GM19043 (cell line): ENCODE data around the gene KMT2E.

ENCODE experiments used
- ATAC-seq: cut with Tn5 transposase; IDR thresholded peaks from one replicate; pipeline ENCODE4 v1.9.1; 2021; ENCODE audit warnings: low read depth; ENCODE audit not compliant: unreplicated experiment

Gene KMT2E

DNA sequence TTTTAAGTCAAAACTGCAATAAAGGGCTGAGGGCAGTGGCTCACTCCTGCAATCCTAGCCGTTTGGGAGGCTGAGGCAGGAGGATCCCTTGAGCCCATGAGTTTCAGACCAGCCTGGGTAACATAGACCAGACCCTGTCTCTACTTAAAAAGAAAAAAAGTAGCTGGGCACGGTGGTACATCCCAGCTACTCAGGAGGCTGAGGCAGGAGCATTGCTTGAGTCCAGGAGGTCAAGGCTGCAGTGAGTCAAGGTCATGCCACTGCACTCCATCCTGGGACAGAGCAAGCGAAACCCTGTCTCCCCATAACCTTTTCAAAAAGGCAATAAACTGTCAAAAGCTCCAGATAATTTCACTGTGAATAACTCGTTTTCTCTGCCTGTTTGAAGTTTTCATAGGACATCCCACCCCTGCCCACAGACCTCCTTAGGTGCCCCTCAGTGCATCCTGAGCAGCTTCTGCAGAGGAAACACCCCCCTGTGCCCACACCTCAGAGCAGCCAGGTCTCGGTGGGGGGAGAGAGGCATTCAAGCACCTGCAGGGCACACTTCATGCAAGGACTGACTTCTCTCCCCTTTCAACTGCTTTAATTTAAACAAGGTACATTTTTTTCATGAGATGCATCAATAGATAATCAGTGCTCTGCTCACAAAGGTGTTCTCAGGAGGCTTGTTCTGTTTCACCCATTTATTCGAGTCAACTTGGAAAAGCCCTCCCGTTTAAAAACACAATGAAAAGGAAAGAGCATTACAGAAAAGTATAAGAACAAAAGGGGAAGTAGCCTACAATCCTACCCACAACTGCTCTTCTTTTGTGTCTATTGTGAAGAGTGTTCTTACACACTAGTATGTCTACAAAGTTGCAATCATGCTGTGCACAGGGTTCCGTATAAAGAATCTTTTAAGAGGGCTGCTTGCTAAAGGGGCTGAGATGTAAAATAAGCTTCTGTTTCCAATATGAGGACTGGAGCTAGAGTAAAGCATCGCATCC lies 104.9 kb downstream of the KMT2E start:
- ATAC-seq, result no peak

DNA sequence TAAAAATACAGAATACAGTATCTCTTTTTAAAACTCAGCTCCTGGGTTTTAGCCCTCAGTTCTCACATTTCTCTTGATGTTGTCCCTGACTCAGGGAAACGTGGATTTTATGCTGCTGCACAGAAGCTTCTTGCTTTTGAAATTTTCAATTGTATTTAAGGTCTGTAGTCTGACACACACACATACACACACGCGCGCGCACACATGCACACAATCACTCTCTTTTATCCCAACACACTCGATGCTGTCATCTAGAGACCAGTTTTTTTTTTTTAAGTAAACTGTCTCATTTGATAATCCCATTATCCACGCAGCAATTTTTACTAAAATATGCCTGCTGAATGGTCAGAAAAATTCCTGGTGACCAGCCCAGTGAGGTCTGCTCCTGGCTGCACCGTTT lies 108.6 kb downstream of the KMT2E start:
- no peak for ATAC-seq

DNA sequence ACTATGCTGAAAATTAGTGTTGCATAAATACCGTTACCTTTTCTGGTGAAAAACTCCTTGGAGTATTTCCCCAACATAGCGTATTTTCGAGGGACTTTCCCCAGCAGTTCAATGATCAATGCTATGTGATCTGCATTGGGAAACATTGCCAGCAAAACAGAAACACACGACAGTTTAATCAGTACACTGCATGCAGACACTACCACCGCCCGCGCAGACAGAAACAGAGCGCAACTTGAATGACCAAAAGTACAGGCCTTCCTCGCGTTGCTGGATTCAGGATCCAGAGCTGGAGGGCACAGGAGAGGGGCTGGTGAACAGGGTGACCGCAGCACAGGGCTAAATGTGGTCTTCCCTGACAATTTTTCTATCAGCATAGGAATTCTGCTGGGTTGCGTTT lies 111.7 kb downstream of the KMT2E start:
- no peak for ATAC-seq

DNA sequence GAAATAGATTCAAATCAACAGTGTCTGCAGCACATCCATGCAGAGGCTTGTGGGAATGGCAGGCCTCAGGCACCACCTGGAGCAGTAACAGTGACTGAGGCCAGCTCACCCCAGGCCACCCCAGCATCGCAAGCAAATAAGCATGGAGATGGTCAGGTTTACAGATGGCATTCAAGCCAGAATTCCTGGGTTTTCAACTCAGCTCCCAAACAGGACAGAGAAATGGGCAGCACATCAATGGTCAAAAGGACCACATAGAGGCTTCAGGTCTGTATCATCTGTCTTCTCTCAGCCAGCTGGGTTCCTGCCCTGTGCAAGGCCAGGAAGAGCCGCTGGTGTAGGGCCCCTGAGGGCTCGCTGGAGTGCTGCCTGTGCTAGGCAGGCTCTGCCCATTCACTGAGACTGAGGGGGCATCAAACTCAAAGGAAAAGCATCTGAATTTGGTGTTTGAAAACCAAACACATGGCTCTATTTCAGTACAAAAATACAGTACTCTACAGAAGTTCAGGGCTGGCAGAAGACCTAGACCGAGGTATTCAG lies 112.5 kb downstream of the KMT2E start:
- no peak for ATAC-seq

DNA sequence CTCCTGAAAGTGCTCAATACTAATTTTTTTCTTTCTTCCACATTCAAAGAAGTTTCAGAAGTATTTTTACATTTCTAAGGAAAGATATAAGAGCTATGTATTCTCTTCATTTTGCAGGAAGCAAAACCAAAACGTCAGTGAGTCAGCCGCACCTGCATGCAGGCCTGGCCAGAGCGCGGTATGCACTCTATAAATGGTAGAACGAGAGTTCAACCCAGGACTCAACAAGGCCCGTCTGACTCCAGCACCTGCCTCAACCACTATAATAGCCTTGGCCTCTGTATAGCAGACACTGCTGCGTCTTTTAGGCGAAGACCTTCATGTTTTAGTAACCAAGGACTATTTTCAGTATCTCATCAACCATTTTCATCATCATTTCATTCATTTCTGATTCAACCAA lies 113.2 kb downstream of the KMT2E start:
- no peak for ATAC-seq

DNA sequence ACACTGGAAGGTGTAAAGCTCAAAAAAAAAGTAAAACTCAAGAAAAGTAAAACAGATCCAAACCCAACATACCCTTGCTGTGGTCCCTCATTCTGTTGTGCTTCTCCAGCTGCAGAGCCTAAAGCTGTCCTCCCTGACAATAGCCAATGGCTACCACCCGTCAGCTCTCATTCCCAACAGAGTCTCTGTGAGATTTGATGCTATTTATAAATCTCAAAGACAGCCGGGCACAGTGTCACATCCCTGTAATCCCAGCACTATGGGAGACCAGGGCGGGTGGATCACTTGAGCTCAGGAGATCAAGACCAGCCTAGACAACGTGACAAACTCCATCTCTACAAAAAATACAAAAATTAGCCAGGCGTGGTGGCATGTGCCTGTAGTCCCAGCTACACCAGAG lies 116.0 kb downstream of the KMT2E start:
- no peak for ATAC-seq

DNA sequence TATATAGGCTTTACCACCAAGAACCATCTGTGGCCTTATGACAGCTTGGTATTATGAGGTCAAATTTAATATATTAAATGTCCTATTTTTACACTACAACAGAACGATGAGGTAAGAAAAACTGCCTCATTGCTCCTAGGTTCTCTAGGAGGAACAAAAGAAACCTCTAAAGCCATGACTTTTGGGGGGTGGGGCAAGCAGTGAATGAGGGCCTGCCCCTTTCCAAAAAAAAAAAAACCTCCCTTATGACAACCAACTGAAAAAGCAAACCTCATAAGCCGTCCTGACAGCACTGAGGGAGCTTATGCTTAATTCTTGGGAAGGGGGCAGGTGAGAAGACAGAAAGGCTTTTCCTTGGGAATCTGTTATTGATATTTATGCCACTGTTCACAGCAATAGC lies 116.6 kb downstream of the KMT2E start:
- ATAC-seq, result no peak

DNA sequence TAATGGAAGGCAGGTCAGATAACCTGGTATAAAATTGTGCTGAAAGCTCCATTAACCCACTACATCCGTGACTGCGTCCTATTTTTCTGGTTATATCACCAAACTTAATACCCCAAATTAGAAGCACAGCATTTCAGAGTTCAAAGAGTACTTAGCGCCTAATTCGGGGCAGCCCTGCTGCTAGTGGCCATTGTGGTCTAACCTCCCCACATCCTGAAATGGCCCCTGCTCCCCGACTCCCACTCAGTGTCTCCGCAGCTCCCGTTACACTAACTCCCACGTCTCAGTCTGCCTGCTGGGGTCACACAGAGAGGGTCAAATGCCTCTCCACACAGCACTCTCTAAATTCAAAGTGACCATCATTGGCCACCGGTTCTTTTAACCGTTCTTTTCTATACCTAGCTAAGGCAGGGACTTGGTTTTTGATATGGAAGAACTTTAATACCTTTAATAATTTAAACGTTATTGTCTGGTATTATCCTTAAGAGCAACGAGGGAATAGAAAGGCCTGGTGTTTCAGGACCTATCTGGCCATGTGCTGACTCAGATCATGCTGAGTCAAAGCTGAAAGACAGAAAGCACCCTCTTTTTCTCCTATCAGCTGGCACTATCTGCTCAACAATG lies 117.1 kb downstream of the KMT2E start:
- ATAC-seq, result no peak

DNA sequence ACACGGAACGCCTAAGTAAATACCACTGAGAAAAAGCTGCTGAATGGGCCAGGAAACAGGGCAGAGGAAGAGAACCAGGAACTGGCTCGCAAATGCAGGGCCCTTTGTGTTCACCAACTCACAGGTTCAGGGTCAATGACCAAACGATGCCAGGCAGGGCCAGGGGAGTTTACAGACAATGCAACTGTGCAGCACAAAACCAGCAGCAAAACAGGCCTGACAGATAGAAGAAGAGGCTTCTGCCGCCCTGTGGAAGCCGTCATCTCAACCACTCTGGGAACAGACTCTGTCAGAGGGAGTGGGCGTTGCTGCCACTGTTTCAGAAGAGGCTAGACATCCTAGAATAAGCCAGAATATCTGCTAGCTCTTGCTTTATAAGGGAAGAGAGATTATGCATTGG lies 117.9 kb downstream of the KMT2E start:
- ATAC-seq, result no peak

DNA sequence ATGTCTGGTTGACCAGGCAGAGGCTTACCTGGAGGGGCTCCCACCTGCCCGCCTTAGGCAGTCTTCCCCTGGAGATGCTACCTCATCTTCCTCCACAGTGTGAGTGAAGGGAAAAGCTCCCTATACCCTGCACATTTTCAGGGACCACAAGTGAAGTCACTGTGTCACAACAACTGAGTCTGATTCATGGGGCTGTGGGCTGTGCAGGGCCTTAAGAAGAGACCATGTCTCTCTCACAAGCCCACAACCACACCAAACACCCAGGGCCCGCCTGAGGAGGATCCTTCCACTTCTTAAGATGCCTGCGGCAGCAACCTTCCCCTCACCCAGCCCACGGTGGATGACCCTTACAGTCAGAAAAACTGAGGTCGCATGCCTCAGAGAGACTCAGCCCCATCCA lies 118.3 kb downstream of the KMT2E start:
- ATAC-seq, result no peak

DNA sequence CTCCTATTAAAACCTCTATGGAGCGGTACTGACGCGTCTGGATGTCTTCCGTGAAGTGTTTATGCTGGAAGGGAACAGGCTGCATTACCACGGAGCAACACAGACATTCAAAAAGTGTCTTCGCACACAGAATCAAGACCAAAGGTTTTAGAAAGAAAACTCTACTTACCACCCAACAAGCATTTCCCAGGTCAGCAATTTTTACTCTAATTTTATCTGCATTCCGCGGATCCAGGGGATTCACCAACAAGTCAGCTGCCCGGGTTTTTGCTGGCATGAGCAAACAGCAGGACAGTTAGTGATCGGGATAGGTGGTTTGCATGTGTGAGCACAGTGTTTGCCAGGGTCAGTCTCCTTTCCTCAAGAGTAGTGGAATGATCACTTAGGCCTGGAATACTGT lies 118.8 kb downstream of the KMT2E start:
- ATAC-seq, result no peak

DNA sequence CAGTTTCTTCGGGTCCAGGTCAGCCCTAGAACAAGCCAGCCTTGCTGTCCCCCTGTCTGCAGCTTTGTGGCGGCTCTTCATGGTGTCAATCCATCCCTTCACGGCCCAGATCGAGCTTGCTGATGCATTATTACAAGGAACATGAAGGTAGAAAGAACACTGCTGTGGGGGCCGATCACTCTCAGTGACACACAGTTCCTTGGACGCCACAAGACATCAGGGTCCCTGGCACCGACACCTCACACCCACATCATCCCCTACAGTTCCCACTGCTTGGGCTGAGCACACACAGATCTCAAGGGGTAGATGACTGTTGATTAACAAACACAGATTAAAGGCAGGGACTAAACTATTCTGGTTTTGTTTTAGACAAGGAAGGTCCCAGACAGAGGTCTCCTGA lies 119.4 kb downstream of the KMT2E start:
- ATAC-seq, result no peak

DNA sequence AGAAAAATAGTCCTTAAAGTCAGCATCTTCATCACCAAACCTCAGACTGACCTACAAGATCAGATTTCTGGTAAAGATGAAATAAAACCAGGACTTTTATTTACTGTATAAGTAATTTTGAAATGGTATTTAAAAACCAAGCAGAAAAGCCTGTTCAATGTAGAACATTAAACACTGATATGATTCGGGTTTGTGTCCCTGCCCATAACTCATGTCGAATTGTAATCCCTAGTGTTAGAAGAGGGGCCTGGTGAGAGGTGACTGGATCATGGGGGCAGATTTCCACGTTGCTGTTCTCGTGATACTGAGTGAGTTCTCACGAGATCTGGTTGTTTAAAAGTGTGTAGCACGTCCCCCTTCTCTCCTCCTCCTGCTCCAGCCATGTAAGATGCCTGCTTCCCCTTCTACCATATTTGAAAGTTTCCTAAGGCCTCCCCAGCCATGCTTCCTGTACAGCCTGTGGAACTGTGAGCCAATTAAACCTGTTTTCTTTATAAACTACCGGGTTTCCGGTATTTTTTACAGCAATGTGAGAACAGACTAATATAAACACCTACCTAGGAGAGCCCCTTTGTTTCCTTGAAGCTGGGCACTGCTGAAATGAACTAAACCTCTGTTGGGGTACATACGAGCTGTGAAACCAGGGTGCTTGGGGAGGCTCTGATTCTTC lies 120.1 kb downstream of the KMT2E start:
- no peak for ATAC-seq

DNA sequence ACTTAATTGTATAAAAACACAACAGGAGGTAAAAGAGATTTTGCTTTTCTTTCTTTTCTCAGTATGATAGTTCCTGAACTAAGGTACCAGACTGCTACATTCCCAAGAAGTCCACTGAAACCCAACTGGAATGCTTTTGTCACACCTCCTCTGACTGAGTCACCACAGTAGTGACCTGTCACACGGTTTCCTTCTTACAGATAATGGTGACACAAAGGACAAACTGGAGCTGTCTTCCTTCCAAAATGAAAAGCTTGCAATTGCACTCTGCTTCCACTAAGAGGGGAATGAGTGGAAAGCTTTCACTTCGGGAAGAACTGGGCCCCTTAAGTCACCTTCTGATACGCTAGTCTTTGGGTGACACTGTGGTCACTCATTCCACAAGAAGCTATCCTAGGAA lies 122.2 kb downstream of the KMT2E start:
- no peak for ATAC-seq

DNA sequence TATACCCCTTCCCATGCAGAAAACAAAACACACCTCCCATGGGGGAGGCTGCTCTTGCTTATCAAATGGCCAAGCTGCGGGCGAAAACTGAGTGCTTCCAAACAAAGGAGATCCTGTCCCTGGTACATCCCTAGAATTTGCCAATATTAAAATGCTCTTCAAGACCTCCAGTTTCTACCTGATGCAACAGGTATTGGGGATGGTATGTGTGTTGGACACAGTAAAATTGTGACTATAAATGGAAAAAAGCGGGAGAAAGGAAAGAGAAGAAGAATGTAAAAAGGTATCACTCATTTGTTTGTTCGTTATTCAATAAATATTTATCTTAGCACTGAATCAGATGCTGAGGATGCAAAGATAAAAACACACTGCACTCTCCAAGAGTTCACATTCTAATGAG lies 123.9 kb downstream of the KMT2E start:
- no peak for ATAC-seq

DNA sequence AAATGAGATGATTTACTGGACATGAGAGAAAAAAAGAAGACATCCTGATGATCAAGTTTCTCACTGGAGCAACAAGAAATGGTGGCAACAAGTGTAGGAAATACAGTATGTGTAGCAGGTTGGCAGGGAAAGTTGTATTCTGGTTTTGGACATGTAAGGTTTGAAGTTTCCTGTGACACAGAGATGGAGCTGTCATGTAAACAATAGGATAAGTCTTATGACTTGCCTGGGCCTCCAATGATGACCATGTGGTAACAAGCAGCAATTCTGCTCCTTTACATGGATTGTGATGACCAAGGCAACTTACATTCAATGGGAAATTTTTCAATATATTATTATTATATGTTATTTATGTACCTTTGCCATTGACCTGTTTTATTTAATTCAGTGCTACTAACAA lies 125.4 kb downstream of the KMT2E start:
- no peak for ATAC-seq

DNA sequence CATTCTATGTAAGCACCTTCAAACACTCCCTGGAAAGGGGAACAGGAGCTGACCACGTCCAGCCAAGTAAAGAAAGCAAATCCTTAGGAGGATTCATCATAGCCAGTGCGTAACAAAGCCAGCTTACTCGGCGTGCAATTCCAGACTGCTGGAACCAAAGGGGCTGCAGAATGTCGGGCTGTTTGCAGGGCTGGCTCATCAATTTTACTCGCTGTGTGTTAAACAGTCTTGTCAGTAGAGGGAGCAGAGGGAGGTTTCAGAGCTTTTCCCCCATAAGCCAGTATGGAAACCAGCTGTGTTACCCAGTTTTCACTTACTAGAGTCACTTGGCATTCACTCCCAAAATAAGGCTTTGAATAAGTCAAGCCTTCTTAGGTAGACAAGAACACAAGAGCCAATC lies 127.1 kb downstream of the KMT2E start:
- ATAC-seq, result no peak

DNA sequence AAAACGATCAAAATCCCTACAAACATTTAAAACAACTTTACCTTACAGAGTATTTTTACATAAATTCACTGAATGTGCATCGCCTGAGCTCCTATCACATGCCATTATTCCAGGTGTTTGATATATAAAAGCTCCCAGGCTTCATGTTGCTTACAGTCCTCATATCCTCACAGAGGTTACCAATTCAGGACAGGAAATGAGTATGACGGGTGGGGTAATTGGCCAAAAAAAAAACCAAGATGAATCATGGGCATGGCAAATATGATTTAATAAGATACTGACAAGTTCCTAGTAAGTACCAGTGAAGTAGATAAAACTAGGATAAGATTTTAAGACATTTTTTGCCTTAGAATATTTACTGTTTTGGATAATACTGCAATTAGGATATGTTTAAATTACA lies 135.8 kb downstream of the KMT2E start:
- ATAC-seq, result no peak

DNA sequence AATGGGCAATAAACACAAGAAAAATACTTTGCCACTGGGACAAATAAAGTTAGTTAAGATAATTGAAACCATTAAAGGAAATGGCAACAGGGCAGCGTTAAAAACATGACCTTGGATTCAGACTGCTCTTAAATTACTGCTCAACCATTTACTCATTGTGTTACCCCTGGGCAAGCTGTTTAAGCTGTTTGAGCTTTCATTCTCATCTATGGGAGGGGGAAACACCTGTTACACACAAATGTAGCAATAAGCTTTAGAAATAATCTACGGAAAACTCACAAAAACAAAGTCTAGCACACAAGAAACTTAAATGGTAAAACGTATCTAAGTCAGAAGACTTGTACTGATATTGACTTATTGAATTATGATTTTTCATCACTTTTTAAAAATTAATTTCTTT lies 137.1 kb downstream of the KMT2E start:
- ATAC-seq, result no peak

DNA sequence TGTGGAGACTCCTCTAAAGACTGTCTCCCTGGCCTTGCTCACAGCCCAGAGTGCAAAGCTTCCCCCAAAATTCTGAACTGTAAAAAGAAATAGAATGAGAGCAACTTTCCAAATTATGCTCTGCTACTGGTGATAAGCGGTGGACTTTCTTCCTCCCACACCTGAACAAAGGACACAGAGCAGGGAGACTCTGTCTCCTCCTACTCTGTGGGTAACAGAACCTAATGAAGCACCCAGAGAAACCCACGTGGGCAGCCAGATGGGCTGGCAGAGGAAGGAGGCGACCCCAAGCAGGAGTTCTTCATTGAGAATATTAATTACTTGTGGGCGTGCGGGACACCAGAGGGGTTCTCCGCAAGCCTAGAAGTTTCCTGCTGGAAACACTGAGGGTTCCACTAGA lies 139.5 kb downstream of the KMT2E start:
- ATAC-seq, result no peak

DNA sequence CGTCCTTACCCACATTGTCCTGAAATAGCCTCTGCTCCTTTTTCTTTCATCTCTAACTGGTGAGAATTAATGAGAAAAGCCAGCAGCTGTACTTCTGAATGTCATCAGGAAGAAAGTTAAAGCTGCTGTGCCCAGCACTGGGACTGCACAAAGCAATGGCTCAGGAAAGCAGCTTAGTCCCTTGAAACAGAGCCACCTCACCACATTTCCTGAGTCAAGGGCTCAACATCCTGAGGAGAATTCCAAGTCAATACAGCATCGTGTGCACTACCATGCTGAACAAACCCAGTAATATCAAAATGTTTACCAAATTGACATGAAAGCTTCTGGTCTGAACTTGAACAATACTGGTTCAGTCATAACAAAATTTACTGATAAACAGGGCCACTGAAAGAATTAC lies 140.1 kb downstream of the KMT2E start:
- ATAC-seq, result no peak
